HL-60 (cell line): Measurements from ENCODE around the gene SLC32A1.

Experiments
- DNase-seq, 2 experiments: peaks; one replicate each; pipeline ENCODE4 v3.0.0-alpha.2; 2010 to 2020; ENCODE audit warnings: low read depth in 1 of 2, low spot score in 1 of 2
- H3K27ac ChIP-seq: fragments of 250-450 bp; sonication (Bioruptor Pico); replicated peaks from 2 replicates; pipeline ENCODE4 v1.5.1; 2020; ENCODE audit warnings: mild to moderate bottlenecking, moderate library complexity
- H3K27me3 ChIP-seq: fragments of 250-450 bp; sonication (Bioruptor Pico); 2 replicates; pipeline ENCODE4 v1.5.1; 2021; ENCODE audit warnings: mild to moderate bottlenecking, moderate library complexity; ENCODE audit not compliant: insufficient read depth, poor library complexity, severe bottlenecking
- H3K4me3 ChIP-seq: replicated peaks from 2 replicates; pipeline ENCODE4 v1.5.1; 2011; ENCODE audit warnings: mild to moderate bottlenecking, control low read depth, low read length; ENCODE audit not compliant: insufficient read depth
- GABPA ChIP-seq: IDR thresholded peaks from 2 replicates; pipeline ENCODE4 v1.6.1; 2012; ENCODE audit warnings: low read depth
- POLR2AphosphoS5 ChIP-seq: IDR thresholded peaks from 2 replicates; pipeline ENCODE4 v1.6.1; 2012; ENCODE audit warnings: low read depth
- SPI1 ChIP-seq: IDR thresholded peaks from 2 replicates; pipeline ENCODE4 v1.6.1; 2012; ENCODE audit warnings: low read depth, mild to moderate bottlenecking, borderline replicate concordance
- TF ChIP-seq, protein P1 (sequence below): IDR thresholded peaks from one replicate; pipeline ENCODE4 v1.5.1; 2011; ENCODE audit warnings: low read length, control low read depth, inconsistent platforms; ENCODE audit not compliant: insufficient read depth
- TF ChIP-seq, protein P2 (sequence below): IDR thresholded peaks from 2 replicates; pipeline ENCODE4 v1.6.1; 2012; ENCODE audit warnings: low read depth; ENCODE audit not compliant: insufficient replicate concordance

The SLC32A1 gene

DNA sequence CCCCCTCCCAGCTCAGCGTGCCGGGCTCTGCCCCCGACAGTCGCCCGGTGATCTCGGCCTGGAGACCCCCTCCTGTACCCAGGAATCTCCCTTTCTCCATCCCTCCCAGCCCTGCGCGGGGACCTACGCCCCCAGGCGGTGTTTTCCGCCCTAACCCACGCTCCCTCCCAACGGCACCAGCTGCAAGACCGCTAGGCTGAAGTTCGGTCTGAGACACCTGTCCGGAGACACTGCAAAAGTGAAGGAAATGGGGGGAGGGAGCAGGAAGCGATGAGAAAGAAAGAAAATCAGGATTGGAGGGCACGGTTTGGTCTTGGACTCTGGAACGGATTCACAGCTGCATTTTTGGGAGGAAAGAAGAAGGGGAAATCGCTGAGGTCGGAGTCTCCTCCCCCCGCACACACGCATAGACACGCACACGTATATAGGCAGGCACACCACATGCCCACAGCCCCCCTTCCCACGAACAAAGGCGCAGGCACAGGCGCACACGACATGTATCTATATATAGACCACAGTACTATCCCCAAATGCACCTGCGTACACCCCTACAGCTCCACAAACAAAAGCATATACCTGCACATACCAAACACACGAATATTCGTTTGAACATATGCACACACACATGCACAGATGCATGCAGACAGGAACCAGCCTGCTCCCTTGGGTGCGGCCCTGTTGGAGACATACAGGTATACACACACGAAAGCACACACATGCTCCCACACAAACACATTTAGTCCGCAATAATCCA, 1.0 kb downstream of the SLC32A1 start:
- Histone ChIP-seq H3K27ac (no peak overlapping the region), H3K27me3 (peaks cover 83% of the 10 kb centered on the region), H3K4me3 (no peak overlapping the region)
- no peak for TF ChIP-seq SPI1
- TF ChIP-seq, protein P1, sequence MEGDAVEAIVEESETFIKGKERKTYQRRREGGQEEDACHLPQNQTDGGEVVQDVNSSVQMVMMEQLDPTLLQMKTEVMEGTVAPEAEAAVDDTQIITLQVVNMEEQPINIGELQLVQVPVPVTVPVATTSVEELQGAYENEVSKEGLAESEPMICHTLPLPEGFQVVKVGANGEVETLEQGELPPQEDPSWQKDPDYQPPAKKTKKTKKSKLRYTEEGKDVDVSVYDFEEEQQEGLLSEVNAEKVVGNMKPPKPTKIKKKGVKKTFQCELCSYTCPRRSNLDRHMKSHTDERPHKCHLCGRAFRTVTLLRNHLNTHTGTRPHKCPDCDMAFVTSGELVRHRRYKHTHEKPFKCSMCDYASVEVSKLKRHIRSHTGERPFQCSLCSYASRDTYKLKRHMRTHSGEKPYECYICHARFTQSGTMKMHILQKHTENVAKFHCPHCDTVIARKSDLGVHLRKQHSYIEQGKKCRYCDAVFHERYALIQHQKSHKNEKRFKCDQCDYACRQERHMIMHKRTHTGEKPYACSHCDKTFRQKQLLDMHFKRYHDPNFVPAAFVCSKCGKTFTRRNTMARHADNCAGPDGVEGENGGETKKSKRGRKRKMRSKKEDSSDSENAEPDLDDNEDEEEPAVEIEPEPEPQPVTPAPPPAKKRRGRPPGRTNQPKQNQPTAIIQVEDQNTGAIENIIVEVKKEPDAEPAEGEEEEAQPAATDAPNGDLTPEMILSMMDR = no peak
- no peak for TF ChIP-seq POLR2AphosphoS5
- no peak for TF ChIP-seq GABPA
- TF ChIP-seq, protein P2, sequence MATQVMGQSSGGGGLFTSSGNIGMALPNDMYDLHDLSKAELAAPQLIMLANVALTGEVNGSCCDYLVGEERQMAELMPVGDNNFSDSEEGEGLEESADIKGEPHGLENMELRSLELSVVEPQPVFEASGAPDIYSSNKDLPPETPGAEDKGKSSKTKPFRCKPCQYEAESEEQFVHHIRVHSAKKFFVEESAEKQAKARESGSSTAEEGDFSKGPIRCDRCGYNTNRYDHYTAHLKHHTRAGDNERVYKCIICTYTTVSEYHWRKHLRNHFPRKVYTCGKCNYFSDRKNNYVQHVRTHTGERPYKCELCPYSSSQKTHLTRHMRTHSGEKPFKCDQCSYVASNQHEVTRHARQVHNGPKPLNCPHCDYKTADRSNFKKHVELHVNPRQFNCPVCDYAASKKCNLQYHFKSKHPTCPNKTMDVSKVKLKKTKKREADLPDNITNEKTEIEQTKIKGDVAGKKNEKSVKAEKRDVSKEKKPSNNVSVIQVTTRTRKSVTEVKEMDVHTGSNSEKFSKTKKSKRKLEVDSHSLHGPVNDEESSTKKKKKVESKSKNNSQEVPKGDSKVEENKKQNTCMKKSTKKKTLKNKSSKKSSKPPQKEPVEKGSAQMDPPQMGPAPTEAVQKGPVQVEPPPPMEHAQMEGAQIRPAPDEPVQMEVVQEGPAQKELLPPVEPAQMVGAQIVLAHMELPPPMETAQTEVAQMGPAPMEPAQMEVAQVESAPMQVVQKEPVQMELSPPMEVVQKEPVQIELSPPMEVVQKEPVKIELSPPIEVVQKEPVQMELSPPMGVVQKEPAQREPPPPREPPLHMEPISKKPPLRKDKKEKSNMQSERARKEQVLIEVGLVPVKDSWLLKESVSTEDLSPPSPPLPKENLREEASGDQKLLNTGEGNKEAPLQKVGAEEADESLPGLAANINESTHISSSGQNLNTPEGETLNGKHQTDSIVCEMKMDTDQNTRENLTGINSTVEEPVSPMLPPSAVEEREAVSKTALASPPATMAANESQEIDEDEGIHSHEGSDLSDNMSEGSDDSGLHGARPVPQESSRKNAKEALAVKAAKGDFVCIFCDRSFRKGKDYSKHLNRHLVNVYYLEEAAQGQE = no peak
- DNase-seq = no peak

DNA sequence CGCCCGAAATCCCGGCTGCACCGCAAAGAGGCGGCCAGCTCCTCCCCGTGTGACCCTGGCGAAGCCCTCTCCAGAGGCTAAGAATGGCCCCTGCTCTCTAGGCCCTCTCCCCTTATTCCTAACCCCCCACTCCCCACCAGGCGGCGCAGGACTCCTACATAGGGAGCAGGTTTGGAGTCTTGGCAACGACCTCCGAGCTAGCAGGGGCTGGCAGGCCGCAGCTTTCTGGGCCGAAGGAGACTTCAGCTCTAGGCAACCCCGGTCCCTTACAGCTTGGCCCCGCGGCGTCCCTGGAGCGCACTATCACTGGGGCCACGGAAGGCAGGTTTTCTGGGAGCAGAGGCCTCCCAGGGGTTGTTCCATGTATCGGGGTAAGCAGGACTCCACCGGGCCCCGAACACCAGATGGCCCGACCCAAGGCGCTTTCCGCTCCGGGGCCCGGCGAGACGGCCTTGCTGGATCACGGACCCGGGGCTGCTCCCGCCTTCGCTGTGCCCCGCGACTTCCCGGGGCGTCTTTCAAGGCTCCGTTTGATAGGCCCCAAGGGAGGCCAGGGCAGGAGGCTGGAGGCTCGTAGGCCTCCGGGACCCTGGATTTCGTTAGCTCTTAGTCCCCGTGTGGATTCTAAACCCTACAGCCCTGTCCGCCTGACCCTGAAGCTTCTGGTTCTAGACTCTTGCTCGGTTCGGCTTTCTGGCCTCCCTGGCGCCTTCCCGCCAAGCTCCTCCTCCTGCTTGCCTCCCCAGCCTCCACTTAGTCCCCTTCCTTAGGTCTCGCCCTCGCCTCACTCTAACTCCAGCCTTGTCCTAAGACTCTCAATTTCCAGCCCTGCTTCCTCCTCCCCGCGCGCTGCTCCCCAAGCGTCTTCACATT, 1.9 kb downstream of the SLC32A1 start:
- Histone ChIP-seq H3K4me3 (no peak overlapping the region), H3K27me3 (peaks cover 92% of the 10 kb centered on the region), H3K27ac (no peak overlapping the region)
- TF ChIP-seq SPI1 (no peak), GABPA (no peak), POLR2AphosphoS5 (no peak)
- TF ChIP-seq, protein P1 = no peak
- TF ChIP-seq, protein P2 = no peak
- DNase-seq = peak in 1 of 2 experiments; percentile 9

DNA sequence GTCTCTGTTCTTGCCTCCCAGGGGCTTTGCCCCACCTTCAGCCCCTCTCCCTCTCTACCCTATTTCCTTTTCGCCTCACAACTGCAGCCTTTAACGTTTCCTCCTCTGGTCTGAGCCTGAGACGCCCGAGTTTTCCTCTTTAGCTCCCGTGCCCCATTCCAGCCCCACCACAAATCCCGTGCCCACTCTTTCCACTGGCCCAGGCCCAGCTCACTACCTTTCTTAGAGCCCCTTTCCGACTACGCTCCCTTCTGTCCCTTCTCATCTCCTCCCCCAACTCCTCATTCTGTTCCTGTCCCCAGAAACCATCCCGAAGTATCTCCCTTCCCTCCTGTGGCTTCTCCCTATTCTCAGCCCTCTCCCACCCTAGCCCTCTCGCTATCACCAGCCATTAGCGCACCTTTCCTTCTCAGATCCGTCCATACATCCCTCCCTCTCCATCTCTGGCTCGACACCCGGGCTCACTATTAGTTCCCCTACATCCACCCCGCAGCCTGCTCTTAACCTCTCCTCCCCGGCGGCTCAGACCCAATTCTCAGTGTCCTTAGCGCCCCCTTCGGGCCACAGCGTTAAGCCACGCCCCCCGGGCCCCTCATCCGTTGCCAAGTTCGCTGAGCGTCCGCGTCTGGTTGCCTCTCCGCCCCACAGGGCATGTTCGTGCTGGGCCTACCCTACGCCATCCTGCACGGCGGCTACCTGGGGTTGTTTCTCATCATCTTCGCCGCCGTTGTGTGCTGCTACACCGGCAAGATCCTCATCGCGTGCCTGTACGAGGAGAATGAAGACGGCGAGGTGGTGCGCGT, 2.7 kb downstream of the SLC32A1 start:
- TF ChIP-seq, protein P2 = no peak
- TF ChIP-seq SPI1 (no peak), POLR2AphosphoS5 (no peak)
- TF ChIP-seq, protein P1 = no peak
- Histone ChIP-seq H3K4me3 (no peak overlapping the region), H3K27me3 (peaks cover 92% of the 10 kb centered on the region), H3K27ac (no peak overlapping the region)
- no peak for DNase-seq
